Activated CD4-positive, CD25-positive, alpha-beta regulatory T cell treated with anti-CD3 and anti-CD28 coated beads, Interleukin-2, amount 50 U/mL, for 24 hours (primary cell): Measurements from ENCODE around the gene THBS1.
A peak's percentile ranks its signal among the peaks of the same experiment; 100 is the strongest.

Source experiments
- ATAC-seq, 2 donors: fragments of 150-1000 bp; cut with Tn5 transposase; one replicate each; pipeline ENCODE4 v1.10.0; 2021; ENCODE audit warnings: mild to moderate bottlenecking in 1 of 2, moderate library complexity in 1 of 2

The THBS1 gene

GRCh38 chr15:39589815-39590644 lies 9.2 kb downstream of the THBS1 start:
- ATAC-seq, result no peak

- no peak for ATAC-seq
These were observed 10.4 kb downstream of the THBS1 start for GRCh38 chr15:39591141-39591895.

DNA sequence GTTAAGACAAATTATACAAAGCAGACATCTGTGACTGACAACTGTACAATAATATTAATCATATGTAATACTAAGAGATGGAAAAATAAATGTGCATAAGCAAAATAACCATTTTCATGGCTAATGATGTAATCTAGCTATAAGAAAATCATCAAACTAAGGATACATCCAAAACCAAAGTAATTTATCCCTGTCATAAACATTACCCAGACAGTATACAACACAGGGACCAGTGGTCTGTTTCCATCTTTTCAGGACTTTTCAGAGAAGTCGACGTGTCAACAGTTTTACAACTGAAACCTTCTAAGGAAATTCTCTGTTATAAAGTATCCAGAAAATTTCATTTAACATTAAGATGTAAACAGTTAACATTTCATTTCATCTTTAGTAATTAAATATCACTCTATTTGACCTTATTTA lies 11.0 kb downstream of the THBS1 start:
- no peak for ATAC-seq

DNA sequence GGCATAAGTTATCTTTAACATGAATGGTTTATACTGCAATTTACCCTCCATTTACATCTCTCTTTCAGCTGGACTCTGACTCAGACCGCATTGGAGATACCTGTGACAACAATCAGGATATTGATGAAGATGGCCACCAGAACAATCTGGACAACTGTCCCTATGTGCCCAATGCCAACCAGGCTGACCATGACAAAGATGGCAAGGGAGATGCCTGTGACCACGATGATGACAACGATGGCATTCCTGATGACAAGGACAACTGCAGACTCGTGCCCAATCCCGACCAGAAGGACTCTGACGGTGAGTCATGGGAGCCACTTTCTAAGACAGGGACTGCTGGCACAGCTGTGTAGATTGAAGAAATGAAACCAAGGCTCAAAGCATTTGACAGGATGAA lies 11.6 kb downstream of the THBS1 start:
- no peak for ATAC-seq

DNA sequence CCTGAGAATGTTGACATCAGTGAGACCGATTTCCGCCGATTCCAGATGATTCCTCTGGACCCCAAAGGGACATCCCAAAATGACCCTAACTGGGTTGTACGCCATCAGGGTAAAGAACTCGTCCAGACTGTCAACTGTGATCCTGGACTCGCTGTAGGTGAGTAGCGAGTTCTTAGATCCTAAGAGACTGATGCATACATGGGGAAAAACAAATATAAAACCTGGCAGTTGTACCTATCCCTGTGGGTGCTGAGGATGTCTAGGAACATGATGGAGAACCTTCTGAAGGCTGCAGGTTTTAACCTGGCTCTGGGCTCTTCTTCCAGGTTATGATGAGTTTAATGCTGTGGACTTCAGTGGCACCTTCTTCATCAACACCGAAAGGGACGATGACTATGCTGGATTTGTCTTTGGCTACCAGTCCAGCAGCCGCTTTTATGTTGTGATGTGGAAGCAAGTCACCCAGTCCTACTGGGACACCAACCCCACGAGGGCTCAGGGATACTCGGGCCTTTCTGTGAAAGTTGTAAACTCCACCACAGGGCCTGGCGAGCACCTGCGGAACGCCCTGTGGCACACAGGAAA lies 12.3 kb downstream of the THBS1 start:
- ATAC-seq, result no peak

DNA sequence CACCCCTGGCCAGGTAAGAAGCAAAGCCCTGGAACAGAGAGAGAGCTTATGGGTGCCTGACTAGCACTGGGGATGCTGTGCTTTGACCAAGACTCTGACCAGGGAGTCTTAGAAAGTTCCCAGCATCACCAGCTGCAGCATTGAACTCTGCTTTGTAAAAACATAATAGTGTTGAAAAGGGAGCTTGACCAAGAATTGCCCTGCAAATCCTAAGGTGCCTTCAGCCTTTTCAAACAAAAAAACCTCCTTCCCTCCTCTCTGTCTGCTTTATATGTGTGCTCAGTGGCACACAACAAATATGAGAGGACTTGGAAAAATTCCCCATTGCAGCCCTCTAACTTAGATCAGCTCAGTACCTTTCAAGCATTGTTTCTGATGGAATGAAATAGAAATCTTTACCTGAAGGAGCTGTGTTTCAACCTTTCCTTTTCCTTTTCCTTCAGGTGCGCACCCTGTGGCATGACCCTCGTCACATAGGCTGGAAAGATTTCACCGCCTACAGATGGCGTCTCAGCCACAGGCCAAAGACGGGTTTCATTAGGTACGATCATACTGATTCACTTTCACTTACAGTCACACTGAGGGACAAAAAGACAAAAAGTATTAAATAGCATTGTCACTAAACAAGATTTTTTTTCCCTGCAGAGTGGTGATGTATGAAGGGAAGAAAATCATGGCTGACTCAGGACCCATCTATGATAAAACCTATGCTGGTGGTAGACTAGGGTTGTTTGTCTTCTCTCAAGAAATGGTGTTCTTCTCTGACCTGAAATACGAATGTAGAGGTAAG lies 13.0 kb downstream of the THBS1 start:
- ATAC-seq, result peak; percentile 38 to 55

GRCh38 chr15:39594446-39595337 lies 13.8 kb downstream of the THBS1 start:
- ATAC-seq, result no peak

GRCh38 chr15:39595338-39596221 lies 14.7 kb downstream of the THBS1 start:
- no peak for ATAC-seq

- ATAC-seq, result no peak
These were observed 15.6 kb downstream of the THBS1 start for GRCh38 chr15:39596358-39597051.

DNA sequence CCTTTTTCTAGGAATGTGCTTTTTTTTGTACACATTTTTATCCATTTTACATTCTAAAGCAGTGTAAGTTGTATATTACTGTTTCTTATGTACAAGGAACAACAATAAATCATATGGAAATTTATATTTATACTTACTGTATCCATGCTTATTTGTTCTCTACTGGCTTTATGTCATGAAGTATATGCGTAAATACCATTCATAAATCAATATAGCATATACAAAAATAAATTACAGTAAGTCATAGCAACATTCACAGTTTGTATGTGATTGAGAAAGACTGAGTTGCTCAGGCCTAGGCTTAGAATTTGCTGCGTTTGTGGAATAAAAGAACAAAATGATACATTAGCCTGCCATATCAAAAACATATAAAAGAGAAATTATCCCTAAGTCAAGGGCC lies 16.5 kb downstream of the THBS1 start:
- no peak for ATAC-seq

DNA sequence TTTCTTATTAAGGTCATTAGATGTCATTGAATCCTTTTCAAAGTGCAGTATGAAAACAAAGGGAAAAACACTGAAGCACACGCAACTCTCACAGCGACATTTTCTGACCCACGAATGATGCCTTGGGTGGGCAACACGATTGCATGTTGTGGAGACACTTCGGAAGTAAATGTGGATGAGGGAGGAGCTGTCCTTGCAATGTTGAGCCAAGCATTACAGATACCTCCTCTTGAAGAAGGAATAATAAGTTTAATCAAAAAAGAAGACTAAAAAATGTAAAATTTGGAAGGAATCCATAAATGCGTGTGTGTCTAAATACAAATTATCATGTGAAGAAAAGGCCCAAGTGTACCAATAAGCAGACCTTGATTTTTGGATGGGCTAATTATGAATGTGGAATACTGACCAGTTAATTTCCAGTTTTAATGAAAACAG lies 16.9 kb downstream of the THBS1 start:
- ATAC-seq, result no peak

DNA sequence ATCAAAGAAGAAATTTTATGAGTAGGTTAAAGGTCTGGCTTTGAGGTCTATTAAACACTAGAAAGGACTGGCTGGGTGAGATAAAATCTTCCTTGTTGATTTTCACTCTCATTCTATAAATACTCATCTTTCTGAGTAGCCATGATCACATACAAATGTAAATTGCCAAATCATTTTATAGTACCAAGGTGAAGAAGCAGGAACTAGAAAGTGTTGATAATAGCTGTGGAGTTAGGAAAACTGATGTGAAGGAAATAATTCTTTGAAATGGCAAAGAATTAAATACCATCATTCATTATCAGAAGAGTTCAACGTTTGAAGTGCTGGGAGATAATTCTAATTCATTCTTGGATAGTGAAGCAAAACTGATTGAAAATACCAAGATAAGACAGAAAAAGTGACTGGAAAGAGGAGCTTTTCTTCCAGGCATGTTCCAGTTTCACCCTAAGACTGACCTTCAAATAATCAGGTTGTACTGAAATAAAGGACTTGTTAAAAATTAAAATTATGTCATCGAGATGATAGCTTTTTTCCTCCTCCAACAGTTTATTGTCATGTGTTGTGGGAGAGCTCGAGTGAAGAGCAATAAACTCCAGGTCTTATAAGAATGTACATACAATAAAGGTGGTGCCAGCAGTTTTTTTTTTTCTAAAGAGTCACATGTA lies 17.4 kb downstream of the THBS1 start:
- ATAC-seq, result no peak

- ATAC-seq, result no peak
These were observed 18.3 kb downstream of the THBS1 start for GRCh38 chr15:39598958-39599845.

GRCh38 chr15:39599871-39600270 lies 19.0 kb downstream of the THBS1 start:
- no peak for ATAC-seq

- no peak for ATAC-seq
These were observed 21.3 kb downstream of the THBS1 start for GRCh38 chr15:39602143-39602542.

- ATAC-seq, result no peak
These were observed 24.3 kb downstream of the THBS1 start for GRCh38 chr15:39605146-39605545.

DNA sequence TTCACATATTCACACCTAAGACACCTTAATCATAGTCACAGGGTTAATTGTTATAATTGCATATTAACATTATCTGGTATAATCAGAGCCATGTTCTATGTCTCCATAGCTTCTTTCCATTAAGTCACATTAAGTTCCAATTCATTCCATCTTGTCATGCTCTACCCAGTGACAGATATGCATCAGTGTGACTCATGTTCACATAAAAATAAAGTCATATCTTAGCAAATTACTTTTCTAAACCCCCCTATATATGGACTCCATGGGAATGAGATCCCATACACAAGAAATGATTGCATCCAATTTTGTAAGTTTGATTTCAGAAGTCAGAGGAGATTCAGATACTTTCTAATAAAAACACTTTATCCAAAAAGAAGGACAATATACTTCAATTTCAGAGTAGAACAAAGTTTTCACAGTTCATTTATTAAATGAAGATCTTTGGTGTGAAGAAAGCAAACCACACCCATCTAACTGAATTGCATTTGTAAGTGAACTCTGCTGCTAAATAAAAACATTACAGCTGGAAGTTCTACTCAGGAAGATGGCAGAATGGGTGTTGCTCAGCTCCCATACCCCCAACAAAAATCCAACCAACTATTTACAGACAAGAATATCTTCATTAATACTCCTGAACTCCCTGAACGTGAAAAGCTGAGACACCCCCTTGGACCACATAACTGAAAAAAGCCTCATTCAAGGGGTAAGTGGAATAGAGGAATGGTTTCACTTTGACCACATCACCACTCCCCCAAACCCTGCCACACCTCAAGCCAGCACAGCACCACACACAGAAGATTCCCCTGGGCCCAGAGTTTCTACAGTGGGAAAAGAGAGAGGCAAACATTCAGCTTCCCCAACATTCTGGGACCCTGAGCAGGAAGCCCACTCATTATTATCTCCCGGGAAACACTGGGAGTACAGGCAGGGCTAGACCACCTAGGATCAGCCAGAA lies 27.6 kb downstream of the THBS1 start:
- no peak for ATAC-seq
